ENCODE measurements around the gene TDRD1.

The TDRD1 gene

GRCh38 chr10:114172216-114172615, 6.9 kb upstream of the TDRD1 start:
- H3K36me3 ChIP-seq: no peaks in the 10 kb centered on the region
- TF ChIP-seq CTCF (IDR thresholded peaks at IDR 0.05): no peak
- H3K9me3 ChIP-seq: no peaks in the 10 kb centered on the region
- H3K27me3 ChIP-seq: peaks cover 2% of the 10 kb centered on the region
- no peak overlapping the region for H3K27ac ChIP-seq
- peak overlapping the region in 1 of 2 experiments; percentile 81 for H3K4me3 ChIP-seq (ENCODE audit: low read depth in 1 of 2, low read length in 1 of 2)
- H3K4me1 ChIP-seq (ENCODE audit: control insufficient read depth in 1 of 2, insufficient read depth in 1 of 2, low read depth in 1 of 2, low read length in 1 of 2): peaks cover 25 to 26% of the 10 kb centered on the region in 2 experiments

- H3K27me3 ChIP-seq: peaks cover 3% of the 10 kb centered on the region
- H3K27ac ChIP-seq: peak overlapping the region; percentile 93
- H3K4me1 ChIP-seq (ENCODE audit: control insufficient read depth in 1 of 2, insufficient read depth in 1 of 2, low read depth in 1 of 2, low read length in 1 of 2): peaks cover 25 to 26% of the 10 kb centered on the region in 2 experiments
- peak overlapping the region; percentile 81 to 97 for H3K4me3 ChIP-seq (ENCODE audit: low read depth in 1 of 2, low read length in 1 of 2)
- H3K9me3 ChIP-seq: no peaks in the 10 kb centered on the region
- TF ChIP-seq CTCF (IDR thresholded peaks at IDR 0.05): no peak
- H3K36me3 ChIP-seq: no peaks in the 10 kb centered on the region
These were observed 6.2 kb upstream of the TDRD1 start for GRCh38 chr10:114172776-114173602.

DNA sequence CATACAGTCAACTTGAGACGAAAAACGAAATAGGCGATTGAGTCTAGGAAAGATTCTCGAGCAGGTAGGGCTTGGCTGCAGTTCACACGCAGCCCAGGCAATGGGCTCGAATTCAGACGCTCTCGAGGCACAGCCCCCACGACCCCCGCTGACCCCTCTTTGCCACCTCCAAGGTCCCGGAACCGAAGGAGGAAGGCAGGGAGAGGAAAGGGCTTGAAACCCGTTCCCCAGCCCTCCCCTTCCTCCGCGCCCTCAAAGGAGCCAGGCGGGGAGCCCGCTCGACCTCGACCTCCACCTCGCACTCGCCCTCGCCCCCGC, 5.6 kb upstream of the TDRD1 start:
- Histone ChIP-seq H3K9me3 (no peaks in the 10 kb centered on the region), H3K27me3 (peaks cover 3% of the 10 kb centered on the region), H3K4me3 (ENCODE audit: low read depth in 1 of 2, low read length in 1 of 2) (peak overlapping the region; percentile 81 to 97), H3K4me1 (ENCODE audit: control insufficient read depth in 1 of 2, insufficient read depth in 1 of 2, low read depth in 1 of 2, low read length in 1 of 2) (peaks cover 25 to 26% of the 10 kb centered on the region in 2 experiments), H3K27ac (peak overlapping the region; percentile 93), H3K36me3 (no peaks in the 10 kb centered on the region)
- TF ChIP-seq CTCF (IDR thresholded peaks at IDR 0.05): no peak

- no peak for TF ChIP-seq CTCF (IDR thresholded peaks at IDR 0.05)
- Histone ChIP-seq H3K4me3 (ENCODE audit: low read depth in 1 of 2, low read length in 1 of 2) (peak within 1 kb of the TSS; percentile 81 to 97), H3K4me1 (ENCODE audit: control insufficient read depth in 1 of 2, insufficient read depth in 1 of 2, low read depth in 1 of 2, low read length in 1 of 2) (peaks cover 25 to 26% of the 10 kb centered on the region in 2 experiments), H3K9me3 (no peaks in the 10 kb centered on the region), H3K27ac (peak within 1 kb of the TSS; percentile 93), H3K36me3 (no peaks in the 10 kb centered on the region), H3K27me3 (peaks cover 3% of the 10 kb centered on the region)
These were observed 5.0 kb upstream of the TDRD1 start, which contains the start of gene CCDC186 for GRCh38 chr10:114173921-114174694. TSS of gene CCDC186 (minus strand) at chr10:114174203. CDS start at chr10:114163268, 10,935 bp downstream.

DNA sequence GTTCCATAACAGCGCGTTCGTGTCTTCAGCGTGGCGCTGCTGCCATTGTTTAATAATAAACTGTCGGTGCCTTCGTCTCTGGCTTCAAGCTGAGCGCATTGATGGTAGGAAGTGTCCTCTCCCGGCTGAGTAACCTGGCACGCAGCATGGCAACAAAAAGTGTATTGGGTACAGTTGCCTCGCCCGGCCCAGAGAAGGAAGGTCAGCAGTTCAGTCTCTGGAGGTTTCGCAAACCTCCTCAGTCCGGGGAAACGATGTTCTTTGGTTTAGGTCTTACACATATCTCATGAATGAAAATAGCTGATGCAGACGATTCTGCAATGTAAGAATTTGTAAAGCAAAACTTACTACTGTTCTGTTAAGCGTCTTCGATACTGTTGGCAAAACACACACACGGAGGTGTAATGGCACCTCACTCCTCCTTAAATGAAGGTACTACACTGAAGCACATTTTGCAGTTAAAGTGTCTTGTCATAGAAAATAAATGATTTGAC, 4.4 kb upstream of the TDRD1 start:
- H3K27ac ChIP-seq: peak overlapping the region; percentile 93
- H3K9me3 ChIP-seq: no peaks in the 10 kb centered on the region
- peak overlapping the region; percentile 81 to 97 for H3K4me3 ChIP-seq (ENCODE audit: low read depth in 1 of 2, low read length in 1 of 2)
- H3K4me1 ChIP-seq (ENCODE audit: control insufficient read depth in 1 of 2, insufficient read depth in 1 of 2, low read depth in 1 of 2, low read length in 1 of 2): peaks cover 25 to 26% of the 10 kb centered on the region in 2 experiments
- H3K36me3 ChIP-seq: no peaks in the 10 kb centered on the region
- no peak for TF ChIP-seq CTCF (IDR thresholded peaks at IDR 0.05)
- peaks cover 3% of the 10 kb centered on the region for H3K27me3 ChIP-seq

All from neutrophil (primary cell).